PC-9 (cell line): ENCODE measurements around the gene ARCN1. TPM values are rescaled to one million over a fixed set of nuclear protein-coding genes. Genes with fewer than 3 reads are reported as not detected.

Experiments
- BruUV-seq: library from RNA; stranded (reverse); fragments of 400-500 nt; replicated peaks from 2 replicates; lab custom pipeline; 2021; lab: Mats Ljungman, UMichigan
- CTCF ChIA-PET: fragments of 300-600 bp; sonication (Branson Sonifier 250); formaldehyde crosslinking; loops from one replicate; lab custom pipeline; 2022; ENCODE audit warnings: antibody characterized with exemption; lab: Charles Lee
- POLR2A ChIA-PET: fragments of 300-600 bp; sonication (Branson Sonifier 250); formaldehyde crosslinking; loops from one replicate; lab custom pipeline; 2022; ENCODE audit warnings: antibody characterized with exemption; ENCODE audit not compliant: unreplicated experiment; lab: Charles Lee
- DNase-seq, 2 experiments: peaks; one replicate each; pipeline versions ENCODE4 v3.0.0 to v3.0.0-alpha.2; 2015 to 2022; ENCODE audit warnings: mixed read lengths in 1 of 2
- H2AFZ ChIP-seq: fragments of 200-600 bp; sonication (generic); 2 replicates; pipeline ENCODE4 v1.8.1; 2017; ENCODE audit warnings: antibody characterized with exemption
- H3F3A ChIP-seq: fragments of 200-600 bp; sonication (generic); 2 replicates; pipeline ENCODE4 v1.8.1; 2017; ENCODE audit warnings: antibody characterized with exemption, mild to moderate bottlenecking, low read depth; ENCODE audit not compliant: insufficient read depth
- H3K27ac ChIP-seq: fragments of 200-600 bp; sonication (generic); 2 replicates; pipeline ENCODE4 v1.6.1; 2016; ENCODE audit warnings: mixed run types
- H3K27me3 ChIP-seq: fragments of 200-600 bp; sonication (generic); 2 replicates; pipeline ENCODE4 v1.6.1; 2016; ENCODE audit warnings: low read depth, mixed run types; ENCODE audit not compliant: insufficient read depth
- H3K36me3 ChIP-seq: fragments of 200-600 bp; sonication (generic); 2 replicates; pipeline ENCODE4 v1.6.1; 2016; ENCODE audit warnings: low read depth, mixed run types
- H3K4me1 ChIP-seq: fragments of 200-600 bp; sonication (generic); replicated peaks from 2 replicates; pipeline ENCODE4 v1.6.1; 2016; ENCODE audit warnings: mixed run types; ENCODE audit not compliant: insufficient read depth
- H3K4me2 ChIP-seq: fragments of 200-600 bp; sonication (generic); 2 replicates; pipeline ENCODE4 v1.6.1; 2017; ENCODE audit warnings: mixed run types
- H3K4me3 ChIP-seq: fragments of 200-600 bp; sonication (generic); 2 replicates; pipeline ENCODE4 v1.6.1; 2016; ENCODE audit warnings: mixed run types
- H3K79me2 ChIP-seq: fragments of 200-600 bp; sonication (generic); 2 replicates; pipeline ENCODE4 v1.6.1; 2017; ENCODE audit warnings: low read depth, mixed run types
- H3K9me2 ChIP-seq: fragments of 200-600 bp; sonication (generic); 2 replicates; pipeline ENCODE4 v1.8.1; 2017; ENCODE audit warnings: mild to moderate bottlenecking; ENCODE audit not compliant: insufficient read depth
- H3K9me3 ChIP-seq: fragments of 200-600 bp; sonication (generic); 2 replicates; pipeline ENCODE4 v1.8.1; 2016; ENCODE audit warnings: low read depth; ENCODE audit not compliant: insufficient read depth
- H4K20me1 ChIP-seq: fragments of 200-600 bp; sonication (generic); 2 replicates; pipeline ENCODE4 v1.8.1; 2017; ENCODE audit not compliant: insufficient read depth
- CTCF ChIP-seq: fragments of 200-600 bp; sonication (generic); conservative IDR thresholded peaks from 2 replicates; pipeline ENCODE4 v1.6.1; 2017; ENCODE audit warnings: mixed run types, antibody characterized with exemption, mild to moderate bottlenecking, moderate library complexity
- EZH2 ChIP-seq: fragments of 200-600 bp; sonication (generic); IDR thresholded peaks from 2 replicates; pipeline ENCODE4 v1.8.0; 2017; ENCODE audit warnings: antibody characterized with exemption, low read depth
- intact Hi-C: fragments of 100-400 bp; cut with micrococcal nuclease; formaldehyde crosslinking; loops from one replicate; pipeline ENCODE4 v1.10.0; 2022; ENCODE audit not compliant: unreplicated experiment
- total RNA-seq: library from RNA; stranded (reverse); gene quantifications from 2 replicates; pipeline ENCODE4 v1.2.3, GENCODE V29; 2021

Gene ARCN1
- total RNA-seq, 1 experiment from 2014 or later = 105 TPM

GRCh38 chr11:118532852-118533768, 39.1 kb upstream of the ARCN1 start:
- H3K9me2 ChIP-seq = no peaks in the 10 kb centered on the region
- no peak overlapping the region for H3K4me3 ChIP-seq
- intact Hi-C loops = no loop called here
- no peak overlapping the region for H3K27ac ChIP-seq
- no peak overlapping the region for H2AFZ ChIP-seq
- H3K4me1 ChIP-seq = peaks cover 9% of the 10 kb centered on the region
- H3F3A ChIP-seq = 0 out of 2 replicates have a peak, but pooled peaks cover 3% of the 10 kb centered on the region
- H3K27me3 ChIP-seq = no peaks in the 10 kb centered on the region
- no peak for DNase-seq
- no peak overlapping the region for H3K4me2 ChIP-seq
- BruUV-seq = no TSS peak
- TF ChIP-seq EZH2 = no peak
- ChIA-PET POLR2A (no interaction called here), CTCF (no interaction called here)
- no peaks in the 10 kb centered on the region for H3K9me3 ChIP-seq
- no peaks in the 10 kb centered on the region for H3K79me2 ChIP-seq
- no peaks in the 10 kb centered on the region for H4K20me1 ChIP-seq
- no peaks in the 10 kb centered on the region for H3K36me3 ChIP-seq

- no TSS peak for BruUV-seq
- H2AFZ ChIP-seq = no peak overlapping the region
- no peak overlapping the region for H3K4me2 ChIP-seq
- H4K20me1 ChIP-seq = no peaks in the 10 kb centered on the region
- no peaks in the 10 kb centered on the region for H3K79me2 ChIP-seq
- no peaks in the 10 kb centered on the region for H3K27me3 ChIP-seq
- no peak overlapping the region for H3K27ac ChIP-seq
- no peak for TF ChIP-seq CTCF
- no peak for TF ChIP-seq EZH2
- POLR2A ChIA-PET = no interaction called here
- no peaks in the 10 kb centered on the region for H3K9me3 ChIP-seq
- H3K36me3 ChIP-seq = no peaks in the 10 kb centered on the region
- H3K9me2 ChIP-seq = no peaks in the 10 kb centered on the region
- H3F3A ChIP-seq = 0 out of 2 replicates have a peak, but pooled peaks cover 3% of the 10 kb centered on the region
- H3K4me3 ChIP-seq = no peak overlapping the region
- no peak for DNase-seq
- peaks cover 9% of the 10 kb centered on the region for H3K4me1 ChIP-seq
- CTCF ChIA-PET = interaction anchor here (0.6 kb wide), 1 partner anchor 10 kb away, joined by 3 read pairs; no protein-coding TSS in a partner anchor
- intact Hi-C loops = no loop called here
Observed at GRCh38 chr11:118533769-118534729, 38.2 kb upstream of the ARCN1 start.

- ChIA-PET POLR2A (no interaction called here), CTCF (no interaction called here)
- no peak overlapping the region for H2AFZ ChIP-seq
- H3K4me3 ChIP-seq = no peak overlapping the region
- intact Hi-C loops = no loop called here
- no peaks in the 10 kb centered on the region for H4K20me1 ChIP-seq
- no peak for DNase-seq
- H3K79me2 ChIP-seq = no peaks in the 10 kb centered on the region
- H3K4me1 ChIP-seq = peaks cover under 1% of the 10 kb centered on the region
- no peak overlapping the region for H3K4me2 ChIP-seq
- no peak overlapping the region for H3K27ac ChIP-seq
- no peaks in the 10 kb centered on the region for H3K9me2 ChIP-seq
- no TSS peak for BruUV-seq
- 0 out of 2 replicates have a peak, but pooled peaks cover 3% of the 10 kb centered on the region for H3F3A ChIP-seq
- no peaks in the 10 kb centered on the region for H3K36me3 ChIP-seq
- no peaks in the 10 kb centered on the region for H3K27me3 ChIP-seq
- H3K9me3 ChIP-seq = no peaks in the 10 kb centered on the region
- TF ChIP-seq EZH2 (no peak), CTCF (no peak)
Observed at GRCh38 chr11:118535261-118535660, 36.9 kb upstream of the ARCN1 start.
